H9 (cell line): ENCODE results near the gene ITPK1. TPM values are rescaled to one million over a fixed set of nuclear protein-coding genes. Genes with fewer than 3 reads are reported as not detected.
A peak's percentile ranks its signal among the peaks of the same experiment; 100 is the strongest.

Experiments used
- DNase-seq: peaks from one replicate; pipeline ENCODE4 v3.0.0-alpha.2; 2017
- H2AFZ ChIP-seq: one replicate; pipeline ENCODE4 v1.6.1; 2013; ENCODE audit warnings: mild to moderate bottlenecking, low read length, control low read depth, moderate library complexity
- H2AK5ac ChIP-seq: 2 replicates; pipeline ENCODE4 v1.6.1; 2013; ENCODE audit warnings: low read length, control low read depth, mixed read lengths; ENCODE audit not compliant: insufficient read length
- H2BK120ac ChIP-seq: one replicate; pipeline ENCODE4 v1.6.1; 2013; ENCODE audit warnings: low read depth, mild to moderate bottlenecking, low read length, control low read depth, inconsistent platforms; ENCODE audit not compliant: poor library complexity, severe bottlenecking
- H2BK12ac ChIP-seq: 2 replicates; pipeline ENCODE4 v1.6.1; 2013; ENCODE audit warnings: low read length, control low read depth, mixed read lengths, low read depth; ENCODE audit not compliant: insufficient read length
- H2BK15ac ChIP-seq: 2 replicates; pipeline ENCODE4 v1.6.1; 2013; ENCODE audit warnings: low read depth, low read length, control low read depth
- H2BK20ac ChIP-seq: one replicate; pipeline ENCODE4 v1.6.1; 2013; ENCODE audit warnings: low read depth, mild to moderate bottlenecking, low read length, control low read depth, inconsistent platforms; ENCODE audit not compliant: poor library complexity, severe bottlenecking
- H2BK5ac ChIP-seq: 2 replicates; pipeline ENCODE4 v1.6.1; 2013; ENCODE audit warnings: low read length, control low read depth, mixed read lengths; ENCODE audit not compliant: insufficient read length
- H3K14ac ChIP-seq: 2 replicates; pipeline ENCODE4 v1.6.1; 2013; ENCODE audit warnings: low read length, control low read depth; ENCODE audit not compliant: insufficient read depth
- H3K18ac ChIP-seq: 2 replicates; pipeline ENCODE4 v1.6.1; 2013; ENCODE audit warnings: low read depth, mild to moderate bottlenecking, mixed read lengths, low read length, control low read depth; ENCODE audit not compliant: insufficient read length
- H3K23ac ChIP-seq: 2 replicates; pipeline ENCODE4 v1.6.1; 2013; ENCODE audit warnings: low read length, control low read depth, mixed read lengths, low read depth; ENCODE audit not compliant: insufficient read length
- H3K23me2 ChIP-seq: 2 replicates; pipeline ENCODE4 v1.6.1; 2013; ENCODE audit warnings: low read depth, mild to moderate bottlenecking, mixed read lengths, low read length, control low read depth; ENCODE audit not compliant: insufficient read length, poor library complexity, severe bottlenecking
- H3K27ac ChIP-seq: 2 replicates; pipeline ENCODE4 v1.5.1; 2013; ENCODE audit warnings: low read length, control low read depth, mixed read lengths, low read depth; ENCODE audit not compliant: insufficient read length
- H3K27me3 ChIP-seq: 2 replicates; pipeline ENCODE4 v1.6.1; 2013; ENCODE audit warnings: low read length, control low read depth, inconsistent platforms; ENCODE audit not compliant: insufficient read depth
- H3K4ac ChIP-seq: 2 replicates; pipeline ENCODE4 v1.6.1; 2013; ENCODE audit warnings: low read depth, mild to moderate bottlenecking, control low read depth, inconsistent platforms, low read length, moderate library complexity
- H3K4me1 ChIP-seq: 2 replicates; pipeline ENCODE4 v1.6.1; 2013; ENCODE audit warnings: low read length, control low read depth, inconsistent platforms; ENCODE audit not compliant: insufficient read depth
- H3K4me2 ChIP-seq: 2 replicates; pipeline ENCODE4 v1.6.1; 2013; ENCODE audit warnings: low read length, control low read depth, mixed read lengths; ENCODE audit not compliant: insufficient read length, insufficient read depth
- H3K56ac ChIP-seq: 2 replicates; pipeline ENCODE4 v1.6.1; 2013; ENCODE audit warnings: low read depth, mild to moderate bottlenecking, mixed read lengths, low read length, control low read depth; ENCODE audit not compliant: insufficient read length
- H3K79me1 ChIP-seq: 2 replicates; pipeline ENCODE4 v1.6.1; 2013; ENCODE audit warnings: low read depth, mild to moderate bottlenecking, moderate library complexity, low read length, control low read depth, inconsistent platforms; ENCODE audit not compliant: insufficient read depth, poor library complexity, severe bottlenecking
- H3K79me2 ChIP-seq: 2 replicates; pipeline ENCODE4 v1.6.1; 2013; ENCODE audit warnings: low read length, control low read depth, inconsistent platforms; ENCODE audit not compliant: insufficient read depth
- H3K9ac ChIP-seq: 2 replicates; pipeline ENCODE4 v1.6.1; 2013; ENCODE audit warnings: low read length, control low read depth, mixed read lengths; ENCODE audit not compliant: insufficient read length; ENCODE audit errors: extremely low read depth
- H3K9me3 ChIP-seq: one replicate; pipeline ENCODE4 v1.6.1; 2013; ENCODE audit warnings: low read depth, low read length, inconsistent platforms; ENCODE audit not compliant: control insufficient read depth
- H3T11ph ChIP-seq: one replicate; pipeline ENCODE4 v1.6.1; 2013; ENCODE audit warnings: mild to moderate bottlenecking, low read length, control low read depth, inconsistent platforms
- H4K20me1 ChIP-seq: one replicate; pipeline ENCODE4 v1.6.1; 2013; ENCODE audit not compliant: control insufficient read depth, insufficient read length, insufficient read depth
- H4K5ac ChIP-seq: 2 replicates; pipeline ENCODE4 v1.6.1; 2013; ENCODE audit warnings: low read depth, mild to moderate bottlenecking, mixed read lengths, low read length, control low read depth; ENCODE audit not compliant: insufficient read length
- H4K8ac ChIP-seq: replicated peaks from 2 replicates; pipeline ENCODE4 v1.6.1; 2013; ENCODE audit warnings: low read length, control low read depth, mixed read lengths, low read depth; ENCODE audit not compliant: insufficient read length
- H4K91ac ChIP-seq: 2 replicates; pipeline ENCODE4 v1.6.1; 2013; ENCODE audit warnings: low read depth, mild to moderate bottlenecking, moderate library complexity, mixed read lengths, low read length, control low read depth; ENCODE audit not compliant: insufficient read length
- H3K27ac Mint-ChIP-seq, 3 experiments: 2 replicates in 2 of 3; 3 replicates in 1 of 3; pipeline ENCODE4 v1.8.0; 2020 to 2021; ENCODE audit warnings: mixed read lengths in 3 of 3, mild to moderate bottlenecking in 1 of 3, moderate library complexity in 1 of 3
- H3K27me3 Mint-ChIP-seq: 2 replicates; pipeline ENCODE4 v1.8.0; 2021; ENCODE audit warnings: low read depth, mild to moderate bottlenecking, moderate library complexity, mixed read lengths
- H3K36me3 Mint-ChIP-seq, 3 experiments: 2 replicates in 2 of 3; 3 replicates in 1 of 3; pipeline ENCODE4 v1.8.0; 2020 to 2021; ENCODE audit warnings: low read depth in 3 of 3, mixed read lengths in 3 of 3; ENCODE audit not compliant: insufficient read depth in 1 of 3
- H3K4me1 Mint-ChIP-seq, 2 experiments: 2 replicates each; pipeline ENCODE4 v1.8.0; 2020; ENCODE audit warnings: mixed read lengths in 2 of 2
- H3K4me3 Mint-ChIP-seq, 2 experiments: 2 replicates in 1 of 2; 3 replicates in 1 of 2; pipeline ENCODE4 v1.8.0; 2020 to 2021; ENCODE audit warnings: mild to moderate bottlenecking in 2 of 2, mixed read lengths in 2 of 2, moderate library complexity in 1 of 2
- H3K9me3 Mint-ChIP-seq, 2 experiments: 2 replicates in 1 of 2; 3 replicates in 1 of 2; pipeline ENCODE4 v1.8.0; 2020; ENCODE audit warnings: mild to moderate bottlenecking in 2 of 2, mixed read lengths in 2 of 2, moderate library complexity in 1 of 2
- CTCF ChIP-seq: fragments of 200-600 bp; sonication (generic); conservative IDR thresholded peaks from 3 replicates; pipeline ENCODE4 v1.8.0; 2021; ENCODE audit warnings: antibody characterized with exemption, mild to moderate bottlenecking
- WGBS: extraction: QIAGEN DNeasy Blood & Tissue Kit; methylation state at CpG from one replicate; pipeline ENCODE4 v1.1.7; 2013; ENCODE audit warnings: missing lambda C conversion rate, low lambda C conversion rate, mixed read lengths; ENCODE audit not compliant: insufficient read length; ENCODE audit errors: extremely low coverage; 5-methylcytosine and 5-hydroxymethylcytosine counted together
- total RNA-seq: library from RNA; stranded (reverse); gene quantifications from 2 replicates; pipeline ENCODE4 v1.2.1, GENCODE V29; 2021

Gene ITPK1
- total RNA-seq, 1 experiment from 2014 or later, result 92.7 TPM

- Mint-ChIP-seq H3K4me3 (no peak overlapping the region), H3K4me1 (peaks cover 12 to 17% of the 10 kb centered on the region in 2 experiments), H3K9me3 (no peaks in the 10 kb centered on the region), H3K27ac (peak overlapping the region; percentile 13 to 90 (median 77); a peak in 5 of 7 replicates), H3K27me3 (no peaks in the 10 kb centered on the region), H3K36me3 (peaks cover 19 to 25% (median 21%) of the 10 kb centered on the region in 3 experiments)
- no CpG with 5 or more reads among the region's 9 CpGs for WGBS
- no peak overlapping the region for H3T11ph ChIP-seq
- H3K14ac ChIP-seq, result no peak overlapping the region; the same call in 1 of the 2 replicates
- no peak overlapping the region for H3K27ac ChIP-seq
- H4K91ac ChIP-seq, result no peak overlapping the region
- no peak overlapping the region for H2AFZ ChIP-seq
- H3K18ac ChIP-seq, result no peak overlapping the region
- H2BK20ac ChIP-seq, result no peak overlapping the region
- H4K20me1 ChIP-seq, result no peaks in the 10 kb centered on the region
- H3K79me1 ChIP-seq, result no peaks in the 10 kb centered on the region
- H2BK12ac ChIP-seq, result no peak overlapping the region
- no peaks in the 10 kb centered on the region for H3K9me3 ChIP-seq
- H3K56ac ChIP-seq, result no peak overlapping the region
- DNase-seq, result no peak
- H3K79me2 ChIP-seq, result no peaks in the 10 kb centered on the region
- H4K8ac ChIP-seq, result no peak overlapping the region
- H3K23me2 ChIP-seq, result no peaks in the 10 kb centered on the region
- H4K5ac ChIP-seq, result no peak overlapping the region
- H2AK5ac ChIP-seq, result no peak overlapping the region
- H3K4me1 ChIP-seq, result no peaks in the 10 kb centered on the region
- H2BK120ac ChIP-seq, result no peak overlapping the region
- H3K4me2 ChIP-seq, result no peak overlapping the region
- H3K27me3 ChIP-seq, result no peaks in the 10 kb centered on the region
- no peak overlapping the region for H3K23ac ChIP-seq
- H2BK5ac ChIP-seq, result no peak overlapping the region
- no peak overlapping the region for H3K9ac ChIP-seq
- no peak overlapping the region for H3K4ac ChIP-seq
- TF ChIP-seq CTCF, result no peak
- H2BK15ac ChIP-seq, result no peak overlapping the region
Measured at GRCh38 chr14:92995620-92996019, 120.1 kb downstream of the ITPK1 start.
